Neural cell (in vitro differentiated cells): ENCODE results near the gene KIF16B.

Source experiments
- POLR2AphosphoS5 ChIP-seq: IDR thresholded peaks from 2 replicates; pipeline ENCODE4 v1.6.1; 2012
- RAD21 ChIP-seq: fragments of 450-650 bp; conservative IDR thresholded peaks from 2 replicates; pipeline ENCODE4 v1.6.1; 2014; ENCODE audit warnings: antibody characterized with exemption, mild to moderate bottlenecking, moderate library complexity
- SMC3 ChIP-seq: fragments of 450-650 bp; conservative IDR thresholded peaks from 2 replicates; pipeline ENCODE4 v1.6.1; 2014; ENCODE audit warnings: antibody characterized with exemption, mild to moderate bottlenecking, moderate library complexity; ENCODE audit not compliant: poor library complexity
- TF ChIP-seq, protein P1 (sequence below): fragments of 450-650 bp; IDR thresholded peaks from 2 replicates; pipeline ENCODE4 v1.5.1; 2014; ENCODE audit warnings: antibody characterized with exemption, mild to moderate bottlenecking, moderate library complexity; ENCODE audit not compliant: poor library complexity, severe bottlenecking

DNA sequence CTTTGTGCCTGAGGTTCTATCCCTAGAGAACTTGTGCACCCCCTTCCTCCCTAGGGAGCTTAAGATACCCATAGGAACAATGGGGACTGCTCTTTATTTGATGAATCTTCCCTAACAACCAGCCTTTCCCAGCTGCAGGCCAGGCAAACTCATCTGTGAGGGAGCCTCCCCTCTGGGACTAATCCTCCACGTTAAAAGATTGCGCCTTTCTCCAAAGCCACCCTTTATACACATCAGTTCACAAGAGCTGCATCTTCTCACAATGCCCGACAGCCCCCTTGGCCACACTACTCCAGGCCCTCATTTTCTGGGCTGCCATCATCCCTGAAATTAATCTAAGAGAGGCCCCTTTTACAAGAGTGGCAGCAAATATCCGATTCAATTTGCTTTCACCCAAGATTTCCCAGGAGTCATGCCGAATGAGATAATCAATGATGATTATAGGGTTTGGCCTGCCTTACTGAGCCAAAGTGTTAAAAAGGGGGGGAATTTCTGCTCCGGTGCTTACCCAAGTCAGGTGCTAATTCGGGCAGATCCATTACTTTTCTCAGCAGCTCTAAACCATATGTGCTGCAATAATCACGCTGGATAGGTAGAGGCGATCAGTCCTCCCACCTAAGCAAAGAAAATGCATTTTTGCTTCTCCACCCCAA lies 336.5 kb downstream of the KIF16B start:
- TF ChIP-seq, protein P1, sequence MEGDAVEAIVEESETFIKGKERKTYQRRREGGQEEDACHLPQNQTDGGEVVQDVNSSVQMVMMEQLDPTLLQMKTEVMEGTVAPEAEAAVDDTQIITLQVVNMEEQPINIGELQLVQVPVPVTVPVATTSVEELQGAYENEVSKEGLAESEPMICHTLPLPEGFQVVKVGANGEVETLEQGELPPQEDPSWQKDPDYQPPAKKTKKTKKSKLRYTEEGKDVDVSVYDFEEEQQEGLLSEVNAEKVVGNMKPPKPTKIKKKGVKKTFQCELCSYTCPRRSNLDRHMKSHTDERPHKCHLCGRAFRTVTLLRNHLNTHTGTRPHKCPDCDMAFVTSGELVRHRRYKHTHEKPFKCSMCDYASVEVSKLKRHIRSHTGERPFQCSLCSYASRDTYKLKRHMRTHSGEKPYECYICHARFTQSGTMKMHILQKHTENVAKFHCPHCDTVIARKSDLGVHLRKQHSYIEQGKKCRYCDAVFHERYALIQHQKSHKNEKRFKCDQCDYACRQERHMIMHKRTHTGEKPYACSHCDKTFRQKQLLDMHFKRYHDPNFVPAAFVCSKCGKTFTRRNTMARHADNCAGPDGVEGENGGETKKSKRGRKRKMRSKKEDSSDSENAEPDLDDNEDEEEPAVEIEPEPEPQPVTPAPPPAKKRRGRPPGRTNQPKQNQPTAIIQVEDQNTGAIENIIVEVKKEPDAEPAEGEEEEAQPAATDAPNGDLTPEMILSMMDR, result no peak
- TF ChIP-seq RAD21 (no peak), SMC3 (no peak), POLR2AphosphoS5 (peak; percentile 62)
